Stimulated activated CD4-positive, alpha-beta T cell treated with anti-CD3 and anti-CD28 coated beads, Interleukin-1b, Interleukin-23, amount 100 ng/mL, for 48 hours (primary cell): ENCODE results near the gene EPB41L4B.
"Not testable (repeated sequence)": the region's sequence is repeated elsewhere in the genome, so short reads cannot be mapped to it uniquely, and the experiment has no call there.

Experiments used
- DNase-seq: peaks from one replicate; pipeline ENCODE4 v3.0.0-alpha.2; 2020

Gene EPB41L4B

GRCh38 chr9:109320742-109321448 lies at the start of gene EPB41L4B:
TSS of gene EPB41L4B (minus strand) at chr9:109321059. CDS start at chr9:109320446, 613 bp downstream.
- DNase-seq, result peak; percentile 92

- DNase-seq, result no peak
Measured at GRCh38 chr9:109369285-109369684, 48.4 kb upstream of the EPB41L4B start.

GRCh38 chr9:109360771-109361170 lies 39.9 kb upstream of the EPB41L4B start:
- DNase-seq, result no peak

GRCh38 chr9:109358968-109359603 lies 38.2 kb upstream of the EPB41L4B start:
- not testable (repeated sequence) for DNase-seq

- DNase-seq, result no peak
Measured at GRCh38 chr9:109355564-109356297, 34.9 kb upstream of the EPB41L4B start.

- DNase-seq, result no peak
Measured at GRCh38 chr9:109354190-109354589, 33.3 kb upstream of the EPB41L4B start.

GRCh38 chr9:109351032-109351431 lies 30.2 kb upstream of the EPB41L4B start:
- no peak for DNase-seq

- no peak for DNase-seq
Measured at GRCh38 chr9:109349421-109349846, 28.6 kb upstream of the EPB41L4B start.

GRCh38 chr9:109346904-109347303 lies 26.0 kb upstream of the EPB41L4B start:
- DNase-seq, result no peak

GRCh38 chr9:109344866-109345265 lies 24.0 kb upstream of the EPB41L4B start:
- no peak for DNase-seq

GRCh38 chr9:109342878-109343277 lies 22.0 kb upstream of the EPB41L4B start:
- no peak for DNase-seq

- DNase-seq, result no peak
Measured at GRCh38 chr9:109341561-109341960, 20.7 kb upstream of the EPB41L4B start.

GRCh38 chr9:109340979-109341378 lies 20.1 kb upstream of the EPB41L4B start:
- DNase-seq, result not testable (repeated sequence)

GRCh38 chr9:109336409-109336808 lies 15.6 kb upstream of the EPB41L4B start:
- no peak for DNase-seq

- DNase-seq, result no peak
Measured at GRCh38 chr9:109335929-109336328, 15.1 kb upstream of the EPB41L4B start.

- no peak for DNase-seq
Measured at GRCh38 chr9:109335121-109335520, 14.3 kb upstream of the EPB41L4B start.

GRCh38 chr9:109331353-109331752 lies 10.5 kb upstream of the EPB41L4B start:
- DNase-seq, result no peak

GRCh38 chr9:109329638-109330258 lies 8.9 kb upstream of the EPB41L4B start:
- no peak for DNase-seq

GRCh38 chr9:109328978-109329637 lies 8.2 kb upstream of the EPB41L4B start:
- DNase-seq, result no peak

- DNase-seq, result no peak
Measured at GRCh38 chr9:109325089-109325488, 4.2 kb upstream of the EPB41L4B start.

- no peak for DNase-seq
Measured at GRCh38 chr9:109323771-109324170, 2.9 kb upstream of the EPB41L4B start.

GRCh38 chr9:109321727-109322126 lies 868 bp upstream of the EPB41L4B start:
- DNase-seq, result no peak

GRCh38 chr9:109320331-109320741 lies 523 bp downstream of the EPB41L4B start:
- DNase-seq, result no peak
